H1 (cell line): ENCODE results near the gene KRAS. TPM values are rescaled to one million over a fixed set of nuclear protein-coding genes. Genes with fewer than 3 reads are reported as not detected.

Experiments used
- CTCF ChIA-PET: fragments of 300-600 bp; sonication (Branson Sonifier 250); formaldehyde crosslinking; loops from one replicate; lab custom pipeline; 2021; ENCODE audit not compliant: partially characterized antibody; lab: Charles Lee
- POLR2A ChIA-PET: fragments of 300-600 bp; sonication (Branson Sonifier 250); formaldehyde crosslinking; loops from one replicate; lab custom pipeline; 2021; ENCODE audit warnings: inconsistent platforms; ENCODE audit not compliant: partially characterized antibody; lab: Charles Lee
- DNase-seq, 2 experiments: peaks; one replicate each; pipeline versions ENCODE4 v3.0.0 to v3.0.0-alpha.2; 2010 to 2022; ENCODE audit warnings: low spot score in 2 of 2, low read depth in 1 of 2, mixed read lengths in 1 of 2
- FAIRE-seq: peaks from 2 replicates; lab custom pipeline; 2011; peaks lifted over from hg19 to GRCh38; lab: Jason Lieb, UNC
- H2AFZ ChIP-seq: 2 replicates; pipeline ENCODE4 v1.8.1; 2012; ENCODE audit warnings: low read length, inconsistent platforms
- H2AK5ac ChIP-seq: 2 replicates; pipeline ENCODE4 v1.6.1; 2013; ENCODE audit warnings: low read depth, low read length
- H2BK120ac ChIP-seq: replicated peaks from 2 replicates; pipeline ENCODE3; 2013; ENCODE audit warnings: low read depth, low read length, inconsistent platforms
- H2BK12ac ChIP-seq: 2 replicates; pipeline ENCODE4 v1.6.1; 2013; ENCODE audit warnings: low read depth, low read length
- H2BK15ac ChIP-seq: 2 replicates; pipeline ENCODE4 v1.6.1; 2013; ENCODE audit warnings: low read length
- H2BK20ac ChIP-seq: 2 replicates; pipeline ENCODE4 v1.6.1; 2013; ENCODE audit warnings: low read length
- H2BK5ac ChIP-seq: 2 replicates; pipeline ENCODE4 v1.6.1; 2013; ENCODE audit warnings: low read depth, low read length
- H3K14ac ChIP-seq: 2 replicates; pipeline ENCODE4 v1.6.1; 2013; ENCODE audit warnings: inconsistent platforms; ENCODE audit not compliant: insufficient read length
- H3K18ac ChIP-seq: 2 replicates; pipeline ENCODE4 v1.6.1; 2013; ENCODE audit warnings: low read length; ENCODE audit errors: extremely low read depth
- H3K23ac ChIP-seq: 2 replicates; pipeline ENCODE4 v1.6.1; 2013; ENCODE audit warnings: inconsistent platforms; ENCODE audit not compliant: insufficient read length
- H3K23me2 ChIP-seq: 2 replicates; pipeline ENCODE4 v1.6.1; 2013; ENCODE audit warnings: low read depth, low read length
- H3K27ac ChIP-seq: 2 replicates; pipeline ENCODE4 v1.6.1; 2011; ENCODE audit warnings: low read depth, low read length, inconsistent platforms
- H3K27me3 ChIP-seq, 4 experiments: replicated peaks in 1 of 4; 1 replicate in 1 of 4; 2 replicates in 3 of 4; pipeline versions ENCODE4 v1.6.1 to v1.8.1; 2011 to 2013; ENCODE audit warnings: low read length in 3 of 4, mild to moderate bottlenecking in 3 of 4, inconsistent platforms in 2 of 4, mixed read lengths in 2 of 4, moderate library complexity in 1 of 4; ENCODE audit not compliant: control insufficient read depth in 3 of 4, insufficient read depth in 3 of 4; ENCODE audit errors: extremely low read depth in 1 of 4
- H3K36me3 ChIP-seq, 4 experiments: 2 replicates each; pipeline versions ENCODE4 v1.6.1 to v1.8.1; 2011 to 2013; ENCODE audit warnings: mild to moderate bottlenecking in 4 of 4, low read length in 3 of 4, moderate library complexity in 2 of 4, control low read depth in 1 of 4, inconsistent platforms in 1 of 4; ENCODE audit not compliant: insufficient read depth in 4 of 4, control insufficient read depth in 2 of 4
- H3K4ac ChIP-seq: replicated peaks from 2 replicates; pipeline ENCODE3; 2013; ENCODE audit warnings: low read length, low read depth, mixed read lengths, inconsistent platforms; ENCODE audit not compliant: insufficient read length
- H3K4me1 ChIP-seq, 4 experiments: replicated peaks in 1 of 4; 1 replicate in 1 of 4; 2 replicates in 3 of 4; pipeline versions ENCODE4 v1.6.1 to v1.8.1; 2011 to 2013; ENCODE audit warnings: low read length in 3 of 4, inconsistent platforms in 2 of 4, mixed read lengths in 1 of 4; ENCODE audit not compliant: insufficient read depth in 4 of 4, control insufficient read depth in 3 of 4
- H3K4me2 ChIP-seq, 2 experiments: 2 replicates each; pipeline versions ENCODE4 v1.6.1 to v1.8.1; 2011 to 2013; ENCODE audit warnings: low read depth in 2 of 2, low read length in 2 of 2, control low read depth in 1 of 2, inconsistent platforms in 1 of 2, mild to moderate bottlenecking in 1 of 2; ENCODE audit not compliant: insufficient read depth in 1 of 2
- H3K4me3 ChIP-seq, 4 experiments: fragments of 200-600, 300-600 bp in 1 of 4; sonication (generic), shearing (Covaris generic), sonication (Bioruptor Twin) in 1 of 4; 2 replicates each; pipeline versions ENCODE4 v1.5.1 to v1.8.1; 2011 to 2016; ENCODE audit warnings: low read length in 4 of 4, low read depth in 3 of 4, control low read depth in 2 of 4, inconsistent platforms in 2 of 4, mild to moderate bottlenecking in 2 of 4, mixed read lengths in 1 of 4, moderate library complexity in 1 of 4; ENCODE audit not compliant: insufficient read depth in 2 of 4; ENCODE audit errors: extremely low read depth in 1 of 4
- H3K56ac ChIP-seq: replicated peaks from 2 replicates; pipeline ENCODE3; 2013; ENCODE audit warnings: low read depth, mild to moderate bottlenecking, mixed read lengths, low read length, inconsistent platforms; ENCODE audit not compliant: insufficient read length
- H3K79me1 ChIP-seq: 2 replicates; pipeline ENCODE4 v1.6.1; 2013; ENCODE audit warnings: low read depth, low read length, control low read depth
- H3K79me2 ChIP-seq, 2 experiments: 2 replicates each; pipeline versions ENCODE4 v1.6.1 to v1.8.1; 2012 to 2013; ENCODE audit warnings: low read length in 2 of 2, mild to moderate bottlenecking in 2 of 2, inconsistent platforms in 1 of 2; ENCODE audit not compliant: insufficient read depth in 2 of 2, control insufficient read depth in 1 of 2
- H3K9ac ChIP-seq, 4 experiments: replicated peaks in 1 of 4; 1 replicate in 1 of 4; 2 replicates in 3 of 4; pipeline versions ENCODE4 v1.6.1 to v1.8.1; 2011 to 2013; ENCODE audit warnings: low read depth in 3 of 4, low read length in 3 of 4, control low read depth in 2 of 4, mild to moderate bottlenecking in 2 of 4, moderate library complexity in 2 of 4, inconsistent platforms in 1 of 4; ENCODE audit errors: extremely low read depth in 1 of 4
- H3K9me3 ChIP-seq, 2 experiments: 2 replicates each; pipeline versions ENCODE4 v1.6.1 to v1.8.1; 2012 to 2013; ENCODE audit warnings: mild to moderate bottlenecking in 2 of 2, moderate library complexity in 2 of 2, control low read depth in 1 of 2, inconsistent platforms in 1 of 2, low read depth in 1 of 2, low read length in 1 of 2, mixed read lengths in 1 of 2; ENCODE audit not compliant: insufficient read depth in 2 of 2
- H4K20me1 ChIP-seq, 2 experiments: replicated peaks in 1 of 2; 2 replicates each; pipeline versions ENCODE3 to v1.8.1; 2011 to 2013; ENCODE audit warnings: inconsistent platforms in 2 of 2, low read length in 2 of 2, mild to moderate bottlenecking in 1 of 2; ENCODE audit not compliant: insufficient read depth in 2 of 2, control insufficient read depth in 1 of 2
- H4K5ac ChIP-seq: 2 replicates; pipeline ENCODE4 v1.6.1; 2013; ENCODE audit warnings: low read length, low read depth, mixed read lengths, inconsistent platforms; ENCODE audit not compliant: insufficient read length
- H4K8ac ChIP-seq: 2 replicates; pipeline ENCODE4 v1.8.0; 2013; ENCODE audit warnings: mild to moderate bottlenecking, moderate library complexity, low read length, inconsistent platforms; ENCODE audit not compliant: insufficient read depth; ENCODE audit errors: extremely low read depth
- H4K91ac ChIP-seq: replicated peaks from 2 replicates; pipeline ENCODE3; 2013; ENCODE audit warnings: low read length, mixed read lengths, inconsistent platforms; ENCODE audit not compliant: insufficient read length
- EP300 ChIP-seq, 2 experiments: IDR thresholded peaks; 1 replicate in 1 of 2; 2 replicates in 1 of 2; pipeline ENCODE4 v1.6.1; 2011 to 2012; ENCODE audit warnings: low read depth in 2 of 2, low read length in 2 of 2, mild to moderate bottlenecking in 2 of 2, borderline replicate concordance in 1 of 2, inconsistent platforms in 1 of 2, moderate library complexity in 1 of 2
- NANOG ChIP-seq: IDR thresholded peaks from 2 replicates; pipeline ENCODE4 v1.6.1; 2011; ENCODE audit warnings: low read length, low read depth, mild to moderate bottlenecking, inconsistent platforms; ENCODE audit not compliant: insufficient read depth, poor library complexity, severe bottlenecking
- WGBS, 2 experiments: shearing (Covaris generic) in 1 of 2; methylation state at CpG; one replicate each; pipeline versions ENCODE4 v1.1.6 to v1.1.7; 2013 to 2015; ENCODE audit warnings: low lambda C conversion rate in 2 of 2, mixed read lengths in 2 of 2, inconsistent platforms in 1 of 2, low coverage in 1 of 2, missing lambda C conversion rate in 1 of 2; ENCODE audit not compliant: insufficient replicate concordance in 2 of 2, insufficient coverage in 1 of 2, insufficient read length in 1 of 2; ENCODE audit errors: extremely low coverage in 1 of 2, missing lambda C conversion rate in 1 of 2; 5-methylcytosine and 5-hydroxymethylcytosine counted together
- polyA plus RNA-seq, 7 experiments: library from polyadenylated mRNA; depleted of rRNA in 3 of 7; stranded (reverse) in 5 of 7; unstranded in 2 of 7; fragments of >200 nt in 5 of 7; fragments of 200-250 nt in 2 of 7; gene quantifications; 1 replicate in 5 of 7; 2 replicates in 1 of 7; 4 replicates in 1 of 7; pipeline versions ENCODE4 v1.2.1 to v1.2.3, GENCODE V29; 2011 to 2013; ENCODE audit warnings: missing spikeins in 2 of 7, mixed read lengths in 2 of 7
- total RNA-seq: library from RNA; stranded (reverse); fragmentation: NEBNext Ultra II Directional; extraction: Animal tissue kit (Norgen Biotek cat#: 25700); gene quantifications from 2 replicates; pipeline ENCODE4 v1.2.1, GENCODE V29; 2021

The KRAS gene
- total and polyA plus RNA-seq, 2 of the 8 experiments (the other 6 are each of a cell fraction or from before 2014, with no cell fraction given): 24.8 to 64.6 TPM

GRCh38 chr12:25245491-25245890 is 5.2 kb downstream of the KRAS start:
- Histone ChIP-seq H3K23ac (no peak overlapping the region), H3K79me1 (no peaks in the 10 kb centered on the region; the same call in 1 of the 2 replicates), H2BK5ac (no peak overlapping the region), H3K4me2 (no peak overlapping the region), H4K91ac (no peak overlapping the region), H4K8ac (no peak overlapping the region), H4K5ac (no peak overlapping the region), H3K4ac (no peak overlapping the region), H4K20me1 (peaks cover 5 to 13% of the 10 kb centered on the region in 2 experiments), H3K79me2 (peaks cover 10 to 81% of the 10 kb centered on the region in 2 experiments), H3K4me1 (no peaks in the 10 kb centered on the region; a peak in 1 of 7 replicates), H3K27me3 (no peaks in the 10 kb centered on the region), H3K27ac (no peak overlapping the region), H3K4me3 (no peak overlapping the region), H2BK120ac (no peak overlapping the region), H2BK20ac (no peak overlapping the region), H2AFZ (no peak overlapping the region), H3K9ac (no peak overlapping the region), H3K14ac (no peak overlapping the region), H3K23me2 (peaks cover 5% of the 10 kb centered on the region; the same call in 1 of the 2 replicates), H2AK5ac (no peak overlapping the region), H3K56ac (no peak overlapping the region), H2BK12ac (no peak overlapping the region), H3K36me3 (peaks cover 0 to 26% (median 0%) of the 10 kb centered on the region in 4 experiments; a peak in 6 of 8 replicates), H3K9me3 (no peaks in the 10 kb centered on the region), H3K18ac (no peak overlapping the region), H2BK15ac (no peak overlapping the region)
- CTCF ChIA-PET: interaction anchor here (0.7 to 1.7 kb wide), 5 partner anchors 11 to 164 kb away, joined by 3 to 4 read pairs (median 4); no protein-coding TSS in a partner anchor
- 91% methylated on average over 6 of the region's 6 CpGs; no CpG with 5 or more reads in 1 of the 2 experiments for WGBS, 2 experiments
- DNase-seq: no peak
- no peak for FAIRE-seq
- POLR2A ChIA-PET: interaction anchor here (1.1 kb wide), 2 partner anchors 11 to 17 kb away, joined by 3 read pairs; no protein-coding TSS in a partner anchor
- TF ChIP-seq EP300 (IDR thresholded peaks at IDR 0.05; ENCODE audit: borderline replicate concordance in 1 of 2, low read depth in 2 of 2, low read length in 2 of 2) (no peak), NANOG (no peak)
